ENCODE results near the gene RAB3C. TPM values are rescaled to one million over a fixed set of nuclear protein-coding genes. Genes with fewer than 3 reads are reported as not detected.

RAB3C gene
- total RNA-seq, 2 experiments from 2014 or later: not detected

GRCh38 chr5:58890265-58890664, 307.4 kb downstream of the RAB3C start:
- Mint-ChIP-seq H3K36me3 (no peaks in the 10 kb centered on the region), H3K27ac (no peak overlapping the region), H3K4me3 (no peak overlapping the region), H3K4me1 (peaks cover 17% of the 10 kb centered on the region), H3K27me3 (peaks cover 3% of the 10 kb centered on the region), H3K9me3 (no peaks in the 10 kb centered on the region)
- no peak for DNase-seq

DNA sequence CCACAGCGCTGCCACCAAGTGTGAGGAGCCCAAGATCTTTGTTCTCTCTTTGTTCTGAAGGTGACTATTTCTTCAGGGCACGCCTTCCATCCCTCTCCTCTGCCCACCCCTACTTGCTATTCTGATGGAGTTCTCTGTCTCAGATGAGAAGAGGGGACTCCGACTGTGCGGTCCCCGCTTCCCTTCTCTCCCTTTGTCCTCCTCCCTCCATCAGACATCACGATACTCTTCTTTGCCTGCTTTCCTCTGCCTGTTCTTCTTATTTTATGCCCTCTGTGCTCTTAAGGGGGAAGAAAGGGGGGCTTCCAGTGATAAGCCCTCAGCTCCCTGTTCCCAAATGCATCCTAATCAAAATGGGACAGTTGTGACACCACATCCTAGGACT, 307.8 kb downstream of the RAB3C start:
- no peaks in the 10 kb centered on the region for H3K9me3 Mint-ChIP-seq
- H3K4me3 Mint-ChIP-seq: no peak overlapping the region
- DNase-seq: no peak
- H3K36me3 Mint-ChIP-seq: no peaks in the 10 kb centered on the region
- H3K27ac Mint-ChIP-seq: no peak overlapping the region
- peaks cover 3% of the 10 kb centered on the region for H3K27me3 Mint-ChIP-seq
- H3K4me1 Mint-ChIP-seq: peaks cover 17% of the 10 kb centered on the region

- H3K4me1 Mint-ChIP-seq: peaks cover 17% of the 10 kb centered on the region
- peak; percentile 40 for DNase-seq
- peak overlapping the region; percentile 23 for H3K4me3 Mint-ChIP-seq
- no peaks in the 10 kb centered on the region for H3K36me3 Mint-ChIP-seq
- H3K27ac Mint-ChIP-seq: no peak overlapping the region
- peaks cover 3% of the 10 kb centered on the region for H3K27me3 Mint-ChIP-seq
- H3K9me3 Mint-ChIP-seq: no peaks in the 10 kb centered on the region
Observed at GRCh38 chr5:58891086-58891970, 308.5 kb downstream of the RAB3C start.

DNA sequence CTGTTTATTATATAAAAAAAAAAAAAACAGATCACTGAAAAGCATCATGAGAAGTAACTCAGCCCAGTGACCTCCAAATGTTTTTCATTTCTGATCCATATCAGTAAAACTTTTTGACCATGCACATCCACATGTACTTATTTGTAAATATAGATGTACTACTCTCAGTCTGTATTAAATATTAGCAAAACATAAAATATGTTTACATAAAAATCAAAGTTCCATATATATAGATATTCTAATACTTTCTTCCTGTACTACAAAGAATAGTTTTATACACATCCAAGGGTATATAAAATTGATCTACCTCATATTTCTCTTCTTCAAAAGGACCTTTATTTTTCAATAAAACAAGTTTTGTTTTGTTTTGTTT, 309.1 kb downstream of the RAB3C start:
- peaks cover 3% of the 10 kb centered on the region for H3K27me3 Mint-ChIP-seq

GRCh38 chr5:58893551-58893950, 310.7 kb downstream of the RAB3C start:
- Mint-ChIP-seq H3K36me3 (no peaks in the 10 kb centered on the region), H3K4me1 (peaks cover 7% of the 10 kb centered on the region), H3K27me3 (peaks cover 3% of the 10 kb centered on the region), H3K4me3 (no peak overlapping the region), H3K9me3 (no peaks in the 10 kb centered on the region), H3K27ac (no peak overlapping the region)
- DNase-seq: no peak

More for the DNA sequence above, 309.1 kb downstream of the RAB3C start:
- no peaks in the 10 kb centered on the region for H3K36me3 Mint-ChIP-seq
- no peak overlapping the region for H3K27ac Mint-ChIP-seq
- H3K4me1 Mint-ChIP-seq: peaks cover 12% of the 10 kb centered on the region
- H3K9me3 Mint-ChIP-seq: no peaks in the 10 kb centered on the region
- no peak for DNase-seq
- no peak overlapping the region for H3K4me3 Mint-ChIP-seq

DNA sequence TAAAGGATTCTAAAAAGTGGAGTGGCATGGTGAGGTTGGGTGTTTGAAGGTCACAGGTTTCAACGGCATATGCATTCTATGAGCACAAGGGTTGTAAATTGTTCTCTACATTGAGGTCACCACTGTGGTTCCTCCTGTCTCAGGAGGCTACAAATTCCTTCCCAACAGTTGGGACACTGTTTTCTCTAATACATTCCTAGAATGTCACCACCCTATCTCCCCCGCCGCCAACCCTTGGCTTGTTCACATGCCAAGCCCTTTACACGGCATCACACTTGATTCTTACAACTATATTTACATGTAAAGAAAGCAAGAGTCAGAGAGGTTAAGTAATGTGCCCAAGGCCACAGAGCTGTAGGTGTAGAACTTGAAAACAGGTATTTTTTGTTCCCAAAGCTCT, 315.1 kb downstream of the RAB3C start:
- no peak for DNase-seq
- no peak overlapping the region for H3K27ac Mint-ChIP-seq
- no peaks in the 10 kb centered on the region for H3K27me3 Mint-ChIP-seq
- no peaks in the 10 kb centered on the region for H3K4me1 Mint-ChIP-seq
- H3K9me3 Mint-ChIP-seq: no peaks in the 10 kb centered on the region
- H3K4me3 Mint-ChIP-seq: no peak overlapping the region
- no peaks in the 10 kb centered on the region for H3K36me3 Mint-ChIP-seq

GRCh38 chr5:58898538-58898937, 315.7 kb downstream of the RAB3C start:
- no peak for DNase-seq
- Mint-ChIP-seq H3K4me3 (no peak overlapping the region), H3K27ac (no peak overlapping the region), H3K27me3 (no peaks in the 10 kb centered on the region), H3K36me3 (no peaks in the 10 kb centered on the region), H3K9me3 (no peaks in the 10 kb centered on the region), H3K4me1 (no peaks in the 10 kb centered on the region)

GRCh38 chr5:58901271-58901670, 318.4 kb downstream of the RAB3C start:
- Mint-ChIP-seq H3K27me3 (no peaks in the 10 kb centered on the region), H3K27ac (no peak overlapping the region), H3K4me1 (no peaks in the 10 kb centered on the region), H3K9me3 (peaks cover 3% of the 10 kb centered on the region), H3K36me3 (no peaks in the 10 kb centered on the region), H3K4me3 (no peak overlapping the region)
- no peak for DNase-seq

GRCh38 chr5:58902305-58902704, 319.4 kb downstream of the RAB3C start:
- Mint-ChIP-seq H3K4me1 (no peaks in the 10 kb centered on the region), H3K4me3 (no peak overlapping the region), H3K27me3 (no peaks in the 10 kb centered on the region), H3K36me3 (no peaks in the 10 kb centered on the region), H3K27ac (no peak overlapping the region), H3K9me3 (peaks cover 3% of the 10 kb centered on the region)
- DNase-seq: no peak

- no peaks in the 10 kb centered on the region for H3K36me3 Mint-ChIP-seq
- H3K27me3 Mint-ChIP-seq: no peaks in the 10 kb centered on the region
- H3K9me3 Mint-ChIP-seq: peaks cover 3% of the 10 kb centered on the region
- DNase-seq: no peak
- no peak overlapping the region for H3K27ac Mint-ChIP-seq
- H3K4me1 Mint-ChIP-seq: no peaks in the 10 kb centered on the region
- H3K4me3 Mint-ChIP-seq: no peak overlapping the region
Observed at GRCh38 chr5:58902765-58903164, 319.9 kb downstream of the RAB3C start.

DNA sequence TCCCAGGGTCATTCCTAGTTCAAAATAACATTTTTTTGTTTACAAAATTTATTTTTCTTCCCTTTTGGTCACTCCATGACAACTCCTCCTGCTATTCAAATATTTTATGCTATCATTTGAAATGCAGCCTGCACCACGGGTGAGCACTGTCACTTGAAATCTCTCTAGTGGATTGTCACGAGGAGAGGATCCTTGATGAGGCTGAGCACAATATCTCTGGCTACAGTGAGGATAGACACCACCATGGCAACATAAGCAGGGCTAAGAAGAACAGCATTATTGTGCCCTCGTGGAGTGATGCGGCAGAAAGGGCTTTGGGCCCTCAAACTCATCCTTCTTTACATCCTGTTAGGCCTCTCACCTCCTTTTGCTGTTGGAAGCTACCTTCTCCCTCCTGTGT, 321.9 kb downstream of the RAB3C start:
- H3K9me3 Mint-ChIP-seq: peaks cover 3% of the 10 kb centered on the region

GRCh38 chr5:58905944-58906343, 323.1 kb downstream of the RAB3C start:
- Mint-ChIP-seq H3K4me3 (no peak overlapping the region), H3K4me1 (no peaks in the 10 kb centered on the region), H3K36me3 (no peaks in the 10 kb centered on the region), H3K27me3 (no peaks in the 10 kb centered on the region), H3K9me3 (peaks cover 6% of the 10 kb centered on the region), H3K27ac (no peak overlapping the region)
- DNase-seq: no peak

More for the DNA sequence above, 321.9 kb downstream of the RAB3C start:
- H3K27me3 Mint-ChIP-seq: no peaks in the 10 kb centered on the region
- H3K36me3 Mint-ChIP-seq: no peaks in the 10 kb centered on the region
- no peaks in the 10 kb centered on the region for H3K4me1 Mint-ChIP-seq
- DNase-seq: no peak
- no peak overlapping the region for H3K4me3 Mint-ChIP-seq
- H3K27ac Mint-ChIP-seq: no peak overlapping the region

Other genes starting within 250 kb of the RAB3C start
- 1 to 10 TPM; 2.3 to 4.1 TPM for gene PLK2, start 123.0 kb upstream of the RAB3C start, total RNA-seq
- under 1 TPM; 0.22 to 0.23 TPM for gene GAPT, start 91.6 kb upstream of the RAB3C start, total RNA-seq